A172 (cell line): ENCODE results near the gene BST1. TPM values are rescaled to one million over a fixed set of nuclear protein-coding genes. Genes with fewer than 3 reads are reported as not detected.
"Not testable (repeated sequence)": the region's sequence is repeated elsewhere in the genome, so short reads cannot be mapped to it uniquely, and the experiment has no call there.

Experiments
- DNase-seq: peaks from one replicate; pipeline ENCODE4 v3.0.0-alpha.2; 2015; ENCODE audit warnings: low spot score
- total RNA-seq: library from RNA; depleted of rRNA; stranded (reverse); fragments of >200 nt; shearing (Covaris generic); gene quantifications from 2 replicates; pipeline ENCODE4 v1.2.3, GENCODE V29; 2014

The BST1 gene
- total RNA-seq, 1 experiment from 2014 or later, result not detected

- DNase-seq, result no peak
These were observed 41.2 kb downstream of the BST1 start for GRCh38 chr4:15744016-15744545.

- no peak for DNase-seq
These were observed 43.2 kb downstream of the BST1 start for GRCh38 chr4:15746110-15746509.

- DNase-seq, result no peak
These were observed 46.1 kb downstream of the BST1 start for GRCh38 chr4:15749001-15749400.

- DNase-seq, result no peak
These were observed 48.3 kb downstream of the BST1 start for GRCh38 chr4:15751153-15751552.

- no peak for DNase-seq
These were observed 50.2 kb downstream of the BST1 start for GRCh38 chr4:15753081-15753480.

- DNase-seq, result no peak
These were observed 50.9 kb downstream of the BST1 start for GRCh38 chr4:15753786-15754185.

- peak; percentile 38 for DNase-seq
These were observed 51.5 kb downstream of the BST1 start for GRCh38 chr4:15754323-15754722.

- peak; percentile 49 for DNase-seq
These were observed 52.7 kb downstream of the BST1 start for GRCh38 chr4:15755321-15756155.

- peak; percentile 61 for DNase-seq
These were observed 53.5 kb downstream of the BST1 start for GRCh38 chr4:15756361-15756861.

- no peak for DNase-seq
These were observed 54.2 kb downstream of the BST1 start for GRCh38 chr4:15757054-15757453.

- DNase-seq, result no peak
These were observed 55.4 kb downstream of the BST1 start for GRCh38 chr4:15758294-15758693.

- not testable (repeated sequence) for DNase-seq
These were observed 59.6 kb downstream of the BST1 start for GRCh38 chr4:15762460-15762859.

GRCh38 chr4:15765391-15765790 is 62.5 kb downstream of the BST1 start:
- no peak for DNase-seq

GRCh38 chr4:15765910-15766697 is 63.2 kb downstream of the BST1 start:
- DNase-seq, result no peak

GRCh38 chr4:15766821-15767220 is 64.0 kb downstream of the BST1 start:
- DNase-seq, result no peak

- DNase-seq, result no peak
These were observed 66.3 kb downstream of the BST1 start for GRCh38 chr4:15769202-15769601.

- no peak for DNase-seq
These were observed 68.6 kb downstream of the BST1 start for GRCh38 chr4:15771216-15772058.

- DNase-seq, result no peak
These were observed 71.2 kb downstream of the BST1 start for GRCh38 chr4:15774020-15774420.

GRCh38 chr4:15776871-15777648 is 74.2 kb downstream of the BST1 start:
- no peak for DNase-seq

GRCh38 chr4:15777697-15778288 is 74.9 kb downstream of the BST1 start:
- no peak for DNase-seq
